CD4-positive, alpha-beta T cell treated with Interleukin-1 beta for 1 hour (primary cell): ENCODE results near the gene DOK6.

ENCODE experiments used
- DNase-seq, 2 donors: peaks; one replicate each; pipeline ENCODE4 v3.0.0-alpha.2; 2020 to 2022

Gene DOK6

DNA sequence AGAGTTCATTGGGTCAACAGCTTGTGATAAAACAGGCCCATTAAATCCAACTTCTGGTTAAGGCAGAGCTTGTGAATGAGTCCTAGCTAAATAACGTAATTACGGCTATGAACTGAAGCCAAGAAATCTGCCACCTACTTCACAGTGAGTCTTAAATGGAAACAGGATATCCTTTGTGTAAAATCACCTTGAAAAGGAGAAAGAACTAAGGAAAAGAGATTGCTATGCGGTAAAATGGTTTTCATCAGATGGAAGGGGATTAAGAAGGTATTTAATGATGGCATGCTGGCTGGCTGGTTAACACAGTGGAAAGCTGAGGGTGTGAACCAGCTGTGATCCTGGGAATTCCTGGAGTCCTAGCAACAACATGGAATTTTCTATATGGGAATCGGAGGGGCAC is 156.6 kb downstream of the DOK6 start:
- no peak for DNase-seq

- DNase-seq: no peak
Observed at GRCh38 chr18:69558052-69558451, 157.4 kb downstream of the DOK6 start.

- DNase-seq: no peak
Observed at GRCh38 chr18:69559604-69560003, 158.9 kb downstream of the DOK6 start.

DNA sequence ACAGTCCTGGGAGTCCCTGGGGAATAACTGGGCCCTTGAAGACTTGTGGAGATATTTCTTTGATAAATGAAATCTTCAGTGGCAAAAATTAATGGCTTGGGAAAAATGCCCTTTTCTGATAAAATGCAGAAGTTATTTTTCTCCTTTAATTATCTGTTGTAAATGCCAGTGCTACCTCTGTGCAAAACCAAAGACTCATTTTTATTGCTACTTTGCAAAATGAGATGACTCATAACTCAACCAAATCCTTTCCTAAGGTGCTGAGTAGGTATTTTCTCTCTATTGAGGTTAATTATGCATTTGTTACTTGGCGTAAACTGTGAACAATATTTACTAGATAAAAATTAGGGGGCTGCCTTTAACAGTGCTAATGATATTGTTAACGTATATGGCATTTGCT is 163.9 kb downstream of the DOK6 start:
- no peak for DNase-seq

DNA sequence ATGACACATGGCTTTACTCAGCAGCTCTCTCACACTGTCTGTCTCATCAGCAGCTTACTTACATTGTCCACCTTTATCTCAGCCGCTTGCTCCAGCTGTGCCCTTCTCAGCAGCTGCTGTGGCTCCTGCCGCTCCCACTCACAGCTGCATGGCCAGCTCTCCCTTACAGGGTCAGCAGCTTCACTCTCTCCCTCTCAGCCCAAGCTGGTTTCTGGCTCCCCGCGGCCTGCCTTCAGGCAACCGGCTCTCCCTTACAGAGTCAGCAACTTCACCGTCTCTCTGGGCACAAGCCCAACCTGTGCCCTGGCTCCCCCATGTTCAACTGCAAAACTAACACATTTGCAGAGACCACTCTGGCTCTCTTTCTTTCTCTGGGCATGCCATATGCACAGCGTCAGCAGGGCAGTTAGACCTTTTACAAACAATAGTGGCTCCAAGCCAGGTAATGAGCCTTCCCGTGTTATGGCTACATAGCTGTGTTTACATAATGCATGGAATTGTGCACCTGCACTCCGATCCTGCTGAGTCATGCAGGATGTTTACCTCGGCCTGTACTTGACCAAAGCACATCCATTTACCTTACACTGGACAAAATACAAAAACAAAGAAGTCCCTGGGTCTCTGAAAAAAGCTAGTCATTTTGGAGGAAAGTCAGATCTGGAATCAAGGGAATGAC is 167.3 kb downstream of the DOK6 start:
- no peak for DNase-seq

- no peak for DNase-seq
Observed at GRCh38 chr18:69569133-69569532, 168.4 kb downstream of the DOK6 start.

GRCh38 chr18:69574401-69574800 is 173.7 kb downstream of the DOK6 start:
- no peak for DNase-seq

GRCh38 chr18:69580107-69580506 is 179.4 kb downstream of the DOK6 start:
- peak in 1 of 2 donors; percentile 4 for DNase-seq

DNA sequence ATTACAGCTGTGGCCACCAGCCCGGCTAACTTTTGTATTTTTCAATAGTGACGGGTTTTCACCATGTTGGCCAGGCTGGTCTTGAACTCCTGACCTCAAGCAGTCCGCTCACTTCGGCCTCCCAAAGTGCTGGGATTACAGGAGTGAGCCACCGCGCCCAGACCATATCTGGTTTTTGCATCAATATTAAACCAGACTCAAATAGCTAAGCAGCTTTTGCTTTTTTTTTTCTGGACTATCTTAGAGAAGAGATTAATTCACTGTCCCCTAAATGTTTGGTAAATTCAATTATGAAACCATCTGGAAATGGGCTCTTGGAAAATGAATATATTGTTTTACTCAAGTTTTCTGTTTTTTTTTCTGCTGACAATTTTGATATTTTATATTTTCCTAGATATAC is 183.7 kb downstream of the DOK6 start:
- DNase-seq: no peak

- no peak for DNase-seq
Observed at GRCh38 chr18:69585696-69586095, 185.0 kb downstream of the DOK6 start.

DNA sequence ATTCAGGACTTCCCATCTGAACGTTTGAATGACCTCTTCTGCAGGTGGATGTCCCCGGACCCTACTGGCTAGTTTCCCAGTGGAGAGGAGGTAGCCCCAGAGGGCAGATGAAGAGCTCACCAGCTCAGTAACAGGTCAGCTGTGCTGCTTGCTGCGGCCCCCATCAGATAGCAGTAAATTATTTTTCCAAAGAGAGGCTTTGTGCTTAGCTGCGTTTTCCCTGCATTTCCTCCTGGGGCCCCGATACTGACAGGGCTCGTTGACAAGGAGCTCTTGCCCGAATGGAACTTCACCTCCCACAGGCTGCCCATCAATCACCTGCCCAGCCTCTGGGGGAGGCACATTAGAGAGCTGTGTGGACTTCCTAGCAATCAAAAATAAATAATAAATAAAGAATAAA is 185.8 kb downstream of the DOK6 start:
- DNase-seq: no peak

GRCh38 chr18:69588301-69588700 is 187.6 kb downstream of the DOK6 start:
- DNase-seq: no peak

GRCh38 chr18:69590150-69590549 is 189.5 kb downstream of the DOK6 start:
- DNase-seq: no peak

DNA sequence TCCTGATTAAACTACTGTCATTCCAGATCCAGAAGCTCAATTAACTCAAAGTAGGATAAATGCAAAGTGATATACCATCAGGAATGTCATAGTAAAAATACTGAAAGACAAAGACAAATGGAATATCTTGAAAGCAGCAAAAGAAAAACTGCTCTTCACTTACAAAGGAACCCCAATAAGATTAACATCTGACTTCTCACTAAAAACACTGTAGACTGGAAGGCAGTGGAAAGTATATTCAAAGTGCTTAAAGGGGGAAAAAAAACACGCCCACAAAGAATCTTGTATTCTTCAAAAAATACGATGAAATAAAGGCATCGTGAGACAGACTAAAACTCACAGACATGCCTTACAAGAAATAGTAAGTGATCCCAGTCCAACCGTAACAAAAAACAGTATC is 195.7 kb downstream of the DOK6 start:
- no peak for DNase-seq

GRCh38 chr18:69597561-69597960 is 196.9 kb downstream of the DOK6 start:
- DNase-seq: no peak

DNA sequence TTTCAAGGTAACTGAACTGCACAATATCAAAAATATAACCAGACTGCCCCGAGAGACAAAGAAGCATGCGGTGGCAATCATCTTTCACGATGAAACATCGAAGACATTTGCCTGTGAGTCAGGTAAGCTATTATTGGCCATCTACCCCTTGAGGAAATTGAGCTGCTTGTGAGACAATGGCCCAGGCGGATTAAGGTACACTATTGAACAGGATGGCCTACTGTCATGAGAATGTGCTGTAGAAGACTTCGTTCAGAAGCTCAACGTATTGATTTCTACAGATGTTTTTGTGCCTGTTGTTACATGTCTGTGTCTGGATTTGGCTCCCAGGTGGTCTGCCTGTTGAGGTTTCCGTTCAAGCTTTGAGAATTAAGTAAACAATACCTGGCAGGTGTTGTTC is 198.7 kb downstream of the DOK6 start:
- DNase-seq: no peak

DNA sequence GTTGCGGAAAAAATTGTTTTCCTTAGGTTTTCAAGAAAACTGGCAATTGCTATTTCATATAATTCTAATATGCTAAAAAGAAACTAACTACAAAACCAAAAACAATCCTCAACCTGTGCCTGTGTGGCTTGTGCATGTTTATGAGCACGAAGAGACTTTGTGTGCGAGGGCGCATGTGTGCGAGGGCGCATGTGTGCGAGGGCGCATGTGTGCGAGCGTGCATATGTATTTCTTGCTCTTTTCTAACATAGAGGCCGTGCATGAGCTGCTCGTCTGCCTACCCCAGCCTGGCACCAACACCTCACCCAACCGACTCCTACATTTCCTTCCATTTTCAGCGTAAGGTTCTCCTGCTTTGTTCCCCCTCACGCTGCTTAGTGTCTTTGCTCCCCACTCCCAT is 211.6 kb downstream of the DOK6 start:
- no peak for DNase-seq

DNA sequence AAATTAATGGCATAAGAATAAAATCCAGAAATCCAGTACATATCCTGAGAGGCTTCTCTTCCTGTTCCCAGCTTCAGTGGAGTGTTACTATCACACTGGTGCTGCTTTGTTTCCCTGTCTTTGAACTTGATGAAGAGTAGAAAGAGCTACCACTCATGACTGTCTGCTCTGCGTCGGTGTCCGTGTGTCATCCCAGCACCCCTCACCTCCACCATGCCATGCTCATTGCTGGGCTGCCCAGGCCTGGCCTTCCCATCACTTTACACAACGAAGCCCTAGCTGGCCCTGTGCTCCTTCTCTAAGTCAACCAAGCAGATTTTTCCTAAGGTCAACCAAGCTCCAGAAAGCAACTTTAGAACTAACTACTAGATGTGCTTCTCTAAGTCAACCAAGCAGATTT is 215.4 kb downstream of the DOK6 start:
- no peak for DNase-seq

- no peak for DNase-seq
Observed at GRCh38 chr18:69617408-69617807, 216.7 kb downstream of the DOK6 start.

DNA sequence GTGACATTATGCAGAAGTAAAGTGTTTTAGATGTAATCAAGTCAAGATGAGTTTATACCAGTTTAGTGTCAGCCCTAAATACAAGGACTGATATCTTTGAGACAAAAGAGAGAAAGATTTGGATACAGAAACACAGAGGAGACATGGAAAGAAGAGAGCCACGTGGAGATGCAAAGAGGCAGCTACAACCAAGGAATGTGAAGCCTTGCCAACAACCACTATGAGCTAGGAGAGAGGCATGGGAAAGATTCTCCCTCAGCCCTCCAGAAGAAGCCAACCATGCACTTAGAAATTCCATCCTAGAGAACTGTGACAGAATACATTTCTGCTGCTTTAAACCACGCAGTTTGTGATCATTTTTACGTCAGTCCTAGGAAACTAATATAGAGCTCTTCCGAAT is 217.2 kb downstream of the DOK6 start:
- DNase-seq: no peak

GRCh38 chr18:69622184-69622583 is 221.5 kb downstream of the DOK6 start:
- DNase-seq: no peak

- DNase-seq: no peak
Observed at GRCh38 chr18:69622961-69623360, 222.3 kb downstream of the DOK6 start.

DNA sequence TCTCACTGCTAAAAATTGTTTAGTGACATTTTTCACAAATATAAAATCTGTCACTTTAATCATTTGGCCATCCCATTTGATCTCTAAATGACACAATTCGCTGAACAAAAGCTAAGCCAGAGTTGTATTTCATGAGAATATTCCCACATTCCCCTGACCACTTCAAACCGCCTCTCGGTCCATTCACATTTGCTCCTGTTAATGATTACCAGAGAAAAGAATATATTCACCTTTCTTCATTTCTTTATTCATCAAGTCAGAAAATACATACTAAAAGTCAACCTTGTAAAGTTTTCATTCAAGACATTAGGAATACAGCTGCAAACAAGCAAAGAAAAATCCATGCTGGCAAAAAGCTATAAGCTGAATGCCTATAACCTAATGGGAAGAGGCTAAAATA is 225.5 kb downstream of the DOK6 start:
- DNase-seq: no peak

- DNase-seq: no peak
Observed at GRCh38 chr18:69626643-69627242, 226.1 kb downstream of the DOK6 start.

DNA sequence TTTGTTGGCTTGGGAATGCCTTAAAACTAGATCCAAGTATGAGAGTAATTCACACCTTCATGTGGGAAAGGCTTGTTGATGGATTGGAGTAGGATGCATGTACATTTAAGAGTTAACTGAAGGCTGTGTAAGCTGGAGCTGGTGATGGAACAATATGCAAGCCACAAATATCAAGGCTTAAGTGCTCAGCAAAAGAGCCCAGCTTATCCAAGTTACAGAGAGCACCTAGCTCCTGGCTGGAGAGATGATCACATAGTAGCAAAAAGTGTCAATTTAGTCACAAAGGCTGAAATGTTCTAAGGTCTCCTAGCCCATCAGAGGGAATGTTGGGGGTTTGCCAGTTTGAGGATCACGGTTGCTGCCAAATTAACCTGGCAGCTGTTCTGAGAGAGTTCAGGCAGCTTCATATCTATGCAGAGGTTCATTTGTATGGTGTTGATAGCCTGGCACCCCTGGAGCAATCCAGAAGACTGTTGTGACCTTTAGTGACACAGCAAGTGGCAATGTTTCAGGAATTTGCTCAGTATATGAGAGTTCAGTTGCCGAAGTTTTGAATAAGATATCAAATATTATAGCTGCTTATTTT is 228.2 kb downstream of the DOK6 start:
- no peak for DNase-seq
